ENCODE measurements around the gene ZIC2.

ZIC2 gene

GRCh38 chr13:99987154-99988019 is 5.8 kb downstream of the ZIC2 start:
- no peak for DNase-seq

- DNase-seq: no peak
Measured at GRCh38 chr13:99988529-99989275, 7.1 kb downstream of the ZIC2 start.

GRCh38 chr13:99989276-99990125 is 7.9 kb downstream of the ZIC2 start:
- DNase-seq: no peak

GRCh38 chr13:99990126-99990977 is 8.8 kb downstream of the ZIC2 start:
- DNase-seq: no peak

- no peak for DNase-seq
Measured at GRCh38 chr13:99991013-99991827, 9.6 kb downstream of the ZIC2 start.

- DNase-seq: no peak
Measured at GRCh38 chr13:99991828-99992775, 10.5 kb downstream of the ZIC2 start.

- no peak for DNase-seq
Measured at GRCh38 chr13:99992949-99993351, 11.4 kb downstream of the ZIC2 start.

- no peak for DNase-seq
Measured at GRCh38 chr13:99993660-99994637, 12.4 kb downstream of the ZIC2 start.

- DNase-seq: no peak
Measured at GRCh38 chr13:99994638-99995020, 13.0 kb downstream of the ZIC2 start.

- no peak for DNase-seq
Measured at GRCh38 chr13:99995104-99995588, 13.6 kb downstream of the ZIC2 start.

GRCh38 chr13:99995589-99996380 is 14.2 kb downstream of the ZIC2 start:
- no peak for DNase-seq

- no peak for DNase-seq
Measured at GRCh38 chr13:99996381-99996973, 14.9 kb downstream of the ZIC2 start.

GRCh38 chr13:99997702-99998214 is 16.2 kb downstream of the ZIC2 start:
- no peak for DNase-seq

GRCh38 chr13:99998261-99998660 is 16.7 kb downstream of the ZIC2 start:
- no peak for DNase-seq

GRCh38 chr13:100014621-100015020 is 33.0 kb downstream of the ZIC2 start:
- no peak for DNase-seq

GRCh38 chr13:100019780-100020356 is 38.3 kb downstream of the ZIC2 start:
- no peak for DNase-seq

GRCh38 chr13:100022798-100023197 is 41.2 kb downstream of the ZIC2 start:
- DNase-seq: no peak

Measured in NCI-H1694 treated with DMSO at 0.1 percent for 48 hours (cell line).